IMR-90 (cell line): ENCODE results near the gene AQP6. TPM values are rescaled to one million over a fixed set of nuclear protein-coding genes. Genes with fewer than 3 reads are reported as not detected.

Source experiments
- ATAC-seq: fragments of 200-7000 bp; cut with Tn5 transposase; 2 replicates; pipeline ENCODE4 v1.9.1; 2020; ENCODE audit warnings: low read depth, mild to moderate bottlenecking, moderate library complexity
- BruUV-seq: library from RNA; stranded (reverse); fragments of 400-500 nt; replicated peaks from 2 replicates; lab custom pipeline; 2021; lab: Mats Ljungman, UMichigan
- CTCF ChIA-PET: fragments of 300-600 bp; formaldehyde crosslinking; extraction: SDS; loops from one replicate; lab custom pipeline; 2021; ENCODE audit warnings: antibody characterized with exemption; lab: Yijun Ruan, JAX
- POLR2A ChIA-PET: fragments of 300-600 bp; sonication (Branson Sonifier 250); formaldehyde crosslinking; loops from one replicate; lab custom pipeline; 2022; ENCODE audit warnings: antibody characterized with exemption; ENCODE audit not compliant: unreplicated experiment; lab: Charles Lee
- DNase-seq: peaks from one replicate; pipeline ENCODE4 v3.0.0; 2013
- H2AFZ ChIP-seq: replicated peaks from 2 replicates; pipeline ENCODE3; 2013; ENCODE audit warnings: low read length, mild to moderate bottlenecking; ENCODE audit not compliant: poor library complexity
- H2AK5ac ChIP-seq: 2 replicates; pipeline ENCODE4 v1.6.1; 2013; ENCODE audit warnings: low read depth, low read length, inconsistent platforms
- H2AK9ac ChIP-seq: replicated peaks from 2 replicates; pipeline ENCODE3; 2013; ENCODE audit warnings: mild to moderate bottlenecking, low read depth, low read length, moderate library complexity; ENCODE audit not compliant: poor library complexity
- H2BK120ac ChIP-seq: 2 replicates; pipeline ENCODE4 v1.6.1; 2013; ENCODE audit warnings: low read depth, low read length, inconsistent platforms
- H2BK15ac ChIP-seq: 3 replicates; pipeline ENCODE4 v1.6.1; 2013; ENCODE audit warnings: low read depth, low read length, inconsistent platforms
- H2BK20ac ChIP-seq: 2 replicates; pipeline ENCODE4 v1.6.1; 2013; ENCODE audit warnings: low read depth, mild to moderate bottlenecking, inconsistent platforms, low read length, moderate library complexity
- H2BK5ac ChIP-seq: 2 replicates; pipeline ENCODE4 v1.6.1; 2013; ENCODE audit warnings: mild to moderate bottlenecking, low read depth, low read length, inconsistent platforms; ENCODE audit not compliant: poor library complexity, severe bottlenecking
- H3K14ac ChIP-seq: replicated peaks from 2 replicates; pipeline ENCODE4 v1.6.1; 2013; ENCODE audit warnings: low read depth, low read length, inconsistent platforms
- H3K18ac ChIP-seq: 2 replicates; pipeline ENCODE4 v1.6.1; 2013; ENCODE audit warnings: low read depth, low read length, control low read depth
- H3K23ac ChIP-seq: 2 replicates; pipeline ENCODE4 v1.6.1; 2013; ENCODE audit warnings: low read depth, low read length, inconsistent platforms
- H3K27ac ChIP-seq: 2 replicates; pipeline ENCODE4 v1.5.1; 2013; ENCODE audit warnings: mild to moderate bottlenecking, control low read depth, low read length; ENCODE audit not compliant: insufficient read depth
- H3K27me3 ChIP-seq: 2 replicates; pipeline ENCODE4 v1.6.1; 2013; ENCODE audit warnings: low read length; ENCODE audit not compliant: control insufficient read depth, insufficient read depth
- H3K36me3 ChIP-seq: 2 replicates; pipeline ENCODE4 v1.6.1; 2013; ENCODE audit warnings: low read length, mixed read lengths; ENCODE audit not compliant: control insufficient read depth, insufficient read depth
- H3K4ac ChIP-seq: 2 replicates; pipeline ENCODE4 v1.6.1; 2013; ENCODE audit warnings: low read depth, low read length, inconsistent platforms
- H3K4me1 ChIP-seq: 2 replicates; pipeline ENCODE4 v1.6.1; 2013; ENCODE audit warnings: low read length, mixed read lengths; ENCODE audit not compliant: control insufficient read depth, insufficient read depth
- H3K4me2 ChIP-seq: 2 replicates; pipeline ENCODE4 v1.6.1; 2013; ENCODE audit warnings: low read depth, mild to moderate bottlenecking, control low read depth, low read length, moderate library complexity
- H3K4me3 ChIP-seq: 2 replicates; pipeline ENCODE4 v1.5.1; 2013; ENCODE audit warnings: low read depth, mild to moderate bottlenecking, control low read depth, low read length, moderate library complexity; ENCODE audit not compliant: insufficient read depth
- H3K56ac ChIP-seq: 2 replicates; pipeline ENCODE4 v1.6.1; 2013; ENCODE audit warnings: low read length, inconsistent platforms; ENCODE audit not compliant: insufficient read depth; ENCODE audit errors: extremely low read depth
- H3K79me1 ChIP-seq, 2 experiments: 2 replicates each; pipeline ENCODE4 v1.6.1; 2013; ENCODE audit warnings: low read length in 2 of 2, inconsistent platforms in 1 of 2, low read depth in 1 of 2
- H3K9ac ChIP-seq: 2 replicates; pipeline ENCODE4 v1.6.1; 2013; ENCODE audit warnings: low read depth, low read length, control low read depth
- H3K9me1 ChIP-seq: 2 replicates; pipeline ENCODE4 v1.6.1; 2013; ENCODE audit warnings: low read length, inconsistent platforms; ENCODE audit not compliant: insufficient read depth
- H3K9me3 ChIP-seq: 2 replicates; pipeline ENCODE4 v1.6.1; 2013; ENCODE audit warnings: low read length; ENCODE audit not compliant: control insufficient read depth, insufficient read depth
- H4K20me1 ChIP-seq: 2 replicates; pipeline ENCODE4 v1.6.1; 2013; ENCODE audit warnings: low read length, inconsistent platforms; ENCODE audit not compliant: insufficient read depth
- H4K5ac ChIP-seq: 2 replicates; pipeline ENCODE4 v1.6.1; 2013; ENCODE audit warnings: mild to moderate bottlenecking, low read depth, low read length, control low read depth
- H4K8ac ChIP-seq, 2 experiments: 2 replicates each; pipeline ENCODE4 v1.6.1; 2013; ENCODE audit warnings: low read depth in 2 of 2, low read length in 2 of 2, control low read depth in 1 of 2, inconsistent platforms in 1 of 2
- H4K91ac ChIP-seq: 2 replicates; pipeline ENCODE4 v1.6.1; 2013; ENCODE audit warnings: low read depth, low read length, inconsistent platforms; ENCODE audit not compliant: insufficient read depth
- ELK1 ChIP-seq: fragments of 150-350 bp; IDR thresholded peaks from 2 replicates; pipeline ENCODE4 v1.6.1; 2016; ENCODE audit warnings: low read depth, mild to moderate bottlenecking, low read length, moderate library complexity, borderline replicate concordance
- dilution Hi-C: fragments of 300-500 bp; cut with HindIII; formaldehyde crosslinking; loops from one replicate; pipeline ENCODE4 v1.14.3; 2018; ENCODE audit warnings: low sequenced_read_pairs; ENCODE audit not compliant: unreplicated experiment
- in situ Hi-C: fragments of 300-500 bp; cut with MboI; formaldehyde crosslinking; loops from 3 replicates; pipeline ENCODE4 v1.14.3; 2019; ENCODE audit warnings: low sequenced_read_pairs, inconsistent platforms, mixed read lengths
- intact Hi-C: fragments of 100-400 bp; cut with micrococcal nuclease; formaldehyde crosslinking; loops from 2 replicates; pipeline ENCODE4 v1.10.0; 2022
- polyA plus RNA-seq, 3 experiments: library from polyadenylated mRNA; depleted of rRNA; stranded (reverse); fragments of >200 nt; gene quantifications; 2 replicates each; pipeline ENCODE4 v1.2.3, GENCODE V29; 2012; ENCODE audit warnings: low replicate concordance in 1 of 3
- total RNA-seq: library from RNA; depleted of rRNA; stranded (reverse); fragments of >200 nt; gene quantifications from 2 replicates; pipeline ENCODE4 v1.2.3, GENCODE V29; 2012

AQP6 gene
- total and polyA plus RNA-seq, 2 of the 4 experiments (the other 2 are of a cell fraction): not detected

- Histone ChIP-seq H2AFZ (no peak overlapping the region), H2AK9ac (no peak overlapping the region), H4K91ac (no peak overlapping the region), H3K4me1 (peaks cover 5% of the 10 kb centered on the region), H3K9me3 (no peaks in the 10 kb centered on the region), H3K56ac (no peak overlapping the region), H3K36me3 (no peaks in the 10 kb centered on the region; the same call in 1 of the 2 replicates), H3K27ac (no peak overlapping the region), H3K9ac (no peak overlapping the region), H3K79me1 (peaks cover 42 to 45% of the 10 kb centered on the region in 2 experiments), H2BK15ac (no peak overlapping the region), H3K4me2 (no peak overlapping the region), H3K9me1 (peaks cover 3% of the 10 kb centered on the region), H4K5ac (no peak overlapping the region), H4K8ac (no peak overlapping the region), H3K14ac (no peak overlapping the region), H3K27me3 (no peaks in the 10 kb centered on the region), H2BK20ac (no peak overlapping the region), H2AK5ac (no peak overlapping the region), H3K4me3 (no peak overlapping the region), H4K20me1 (peaks cover 4% of the 10 kb centered on the region; the same call in 1 of the 2 replicates), H3K4ac (no peak overlapping the region), H2BK120ac (no peak overlapping the region), H2BK5ac (no peak overlapping the region), H3K18ac (no peak overlapping the region), H3K23ac (no peak overlapping the region)
- no peak for TF ChIP-seq ELK1
- no peak for DNase-seq
- in situ Hi-C loops: no loop called here
- ATAC-seq: no peak; the same call in 1 of the 2 replicates
- intact Hi-C loops: no loop called here
- CTCF ChIA-PET: no interaction called here
- dilution Hi-C loops: no loop called here
- POLR2A ChIA-PET: interaction anchor here (0.5 kb wide), 1 partner anchor 1973 kb away, joined by 4 read pairs; no protein-coding TSS in a partner anchor
- no TSS peak for BruUV-seq
Observed at GRCh38 chr12:50004696-50005095, 31.9 kb downstream of the AQP6 start.
